HCT116 (cell line): ENCODE results near the gene ASAP2.

Experiments used
- EZH2 ChIP-seq: fragments of 200-600 bp; sonication (generic); IDR thresholded peaks from 2 replicates; pipeline ENCODE4 v1.6.1; 2017; ENCODE audit warnings: antibody characterized with exemption, mixed run types
- EZH2phosphoT487 ChIP-seq: fragments of 200-600 bp; IDR thresholded peaks from 2 replicates; pipeline ENCODE4 v1.6.1; 2018; ENCODE audit warnings: antibody characterized with exemption, borderline replicate concordance
- POLR2A ChIP-seq: IDR thresholded peaks from 2 replicates; pipeline ENCODE4 v1.7.0; 2011; ENCODE audit warnings: borderline replicate concordance; ENCODE audit not compliant: insufficient read depth, insufficient read length; ENCODE audit errors: extremely low read depth
- SRF ChIP-seq: IDR thresholded peaks from 2 replicates; pipeline ENCODE4 v1.6.1; 2012; ENCODE audit warnings: low read depth
- TCF7L2 ChIP-seq: IDR thresholded peaks from 2 replicates; pipeline ENCODE4 v1.7.0; 2011; ENCODE audit warnings: borderline replicate concordance, inconsistent platforms; ENCODE audit not compliant: insufficient read depth, insufficient read length; ENCODE audit errors: extremely low read depth
- TF ChIP-seq, protein P1 (sequence below), 3 experiments: fragments of 200-600 bp in 1 of 3; sonication (generic) in 1 of 3; IDR thresholded peaks in 2 of 3; conservative IDR thresholded peaks in 1 of 3; 2 replicates each; pipeline ENCODE4 v1.5.1; 2012 to 2017; ENCODE audit warnings: low read depth in 2 of 3, low read length in 2 of 3, antibody characterized with exemption in 1 of 3, borderline replicate concordance in 1 of 3, control low read depth in 1 of 3, mild to moderate bottlenecking in 1 of 3, mixed read lengths in 1 of 3, mixed run types in 1 of 3, moderate library complexity in 1 of 3; ENCODE audit not compliant: insufficient read depth in 1 of 3
- TF ChIP-seq, protein P2 (sequence below): IDR thresholded peaks from 2 replicates; pipeline ENCODE4 v1.6.1; 2012

DNA sequence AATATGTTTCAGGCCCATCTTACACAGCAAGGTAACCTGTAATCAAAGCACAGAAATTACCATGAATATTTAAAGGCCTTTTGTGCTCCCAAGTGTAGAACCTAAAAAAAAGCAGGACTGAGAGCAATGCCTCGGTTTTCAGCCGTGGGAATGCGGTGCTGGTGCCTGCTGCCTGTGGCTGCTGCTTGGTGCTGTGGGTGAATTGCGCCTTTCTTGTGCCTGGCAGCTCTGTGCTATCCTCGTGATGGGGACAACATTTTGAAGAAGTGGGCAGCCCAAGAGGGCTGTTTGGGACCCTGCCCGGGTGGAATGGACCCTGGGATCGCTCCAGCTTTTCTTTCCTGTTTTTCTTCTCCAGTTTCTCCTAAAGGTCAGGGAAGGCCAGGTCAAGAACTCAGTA, 91.2 kb downstream of the ASAP2 start:
- TF ChIP-seq TCF7L2 (no peak), POLR2A (no peak), EZH2 (no peak), EZH2phosphoT487 (no peak), SRF (no peak)
- TF ChIP-seq, protein P1, sequence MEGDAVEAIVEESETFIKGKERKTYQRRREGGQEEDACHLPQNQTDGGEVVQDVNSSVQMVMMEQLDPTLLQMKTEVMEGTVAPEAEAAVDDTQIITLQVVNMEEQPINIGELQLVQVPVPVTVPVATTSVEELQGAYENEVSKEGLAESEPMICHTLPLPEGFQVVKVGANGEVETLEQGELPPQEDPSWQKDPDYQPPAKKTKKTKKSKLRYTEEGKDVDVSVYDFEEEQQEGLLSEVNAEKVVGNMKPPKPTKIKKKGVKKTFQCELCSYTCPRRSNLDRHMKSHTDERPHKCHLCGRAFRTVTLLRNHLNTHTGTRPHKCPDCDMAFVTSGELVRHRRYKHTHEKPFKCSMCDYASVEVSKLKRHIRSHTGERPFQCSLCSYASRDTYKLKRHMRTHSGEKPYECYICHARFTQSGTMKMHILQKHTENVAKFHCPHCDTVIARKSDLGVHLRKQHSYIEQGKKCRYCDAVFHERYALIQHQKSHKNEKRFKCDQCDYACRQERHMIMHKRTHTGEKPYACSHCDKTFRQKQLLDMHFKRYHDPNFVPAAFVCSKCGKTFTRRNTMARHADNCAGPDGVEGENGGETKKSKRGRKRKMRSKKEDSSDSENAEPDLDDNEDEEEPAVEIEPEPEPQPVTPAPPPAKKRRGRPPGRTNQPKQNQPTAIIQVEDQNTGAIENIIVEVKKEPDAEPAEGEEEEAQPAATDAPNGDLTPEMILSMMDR (IDR thresholded peaks at IDR 0.05 in 2 of 3, conservative IDR thresholded peaks at IDR 0.05 in 1 of 3; ENCODE audit: borderline replicate concordance in 1 of 3, insufficient read depth in 1 of 3, low read depth in 2 of 3, low read length in 2 of 3) = no peak
- TF ChIP-seq, protein P2, sequence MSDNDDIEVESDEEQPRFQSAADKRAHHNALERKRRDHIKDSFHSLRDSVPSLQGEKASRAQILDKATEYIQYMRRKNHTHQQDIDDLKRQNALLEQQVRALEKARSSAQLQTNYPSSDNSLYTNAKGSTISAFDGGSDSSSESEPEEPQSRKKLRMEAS = no peak
